GM15510 (cell line): ENCODE data around the gene RERE.

Experiments used
- POLR2A ChIP-seq: IDR thresholded peaks from 3 replicates; pipeline ENCODE4 v1.6.1; 2011; ENCODE audit warnings: borderline replicate concordance; ENCODE audit not compliant: insufficient read length; ENCODE audit errors: extremely low read depth

Gene RERE

GRCh38 chr1:8317647-8318381 lies 499.6 kb downstream of the RERE start, which contains the start of gene SLC45A1:
Gene SLC45A1 (plus strand): TSS chr1:8318114. CDS start chr1:8324330, 6,216 bp downstream.
- no peak for TF ChIP-seq POLR2A

DNA sequence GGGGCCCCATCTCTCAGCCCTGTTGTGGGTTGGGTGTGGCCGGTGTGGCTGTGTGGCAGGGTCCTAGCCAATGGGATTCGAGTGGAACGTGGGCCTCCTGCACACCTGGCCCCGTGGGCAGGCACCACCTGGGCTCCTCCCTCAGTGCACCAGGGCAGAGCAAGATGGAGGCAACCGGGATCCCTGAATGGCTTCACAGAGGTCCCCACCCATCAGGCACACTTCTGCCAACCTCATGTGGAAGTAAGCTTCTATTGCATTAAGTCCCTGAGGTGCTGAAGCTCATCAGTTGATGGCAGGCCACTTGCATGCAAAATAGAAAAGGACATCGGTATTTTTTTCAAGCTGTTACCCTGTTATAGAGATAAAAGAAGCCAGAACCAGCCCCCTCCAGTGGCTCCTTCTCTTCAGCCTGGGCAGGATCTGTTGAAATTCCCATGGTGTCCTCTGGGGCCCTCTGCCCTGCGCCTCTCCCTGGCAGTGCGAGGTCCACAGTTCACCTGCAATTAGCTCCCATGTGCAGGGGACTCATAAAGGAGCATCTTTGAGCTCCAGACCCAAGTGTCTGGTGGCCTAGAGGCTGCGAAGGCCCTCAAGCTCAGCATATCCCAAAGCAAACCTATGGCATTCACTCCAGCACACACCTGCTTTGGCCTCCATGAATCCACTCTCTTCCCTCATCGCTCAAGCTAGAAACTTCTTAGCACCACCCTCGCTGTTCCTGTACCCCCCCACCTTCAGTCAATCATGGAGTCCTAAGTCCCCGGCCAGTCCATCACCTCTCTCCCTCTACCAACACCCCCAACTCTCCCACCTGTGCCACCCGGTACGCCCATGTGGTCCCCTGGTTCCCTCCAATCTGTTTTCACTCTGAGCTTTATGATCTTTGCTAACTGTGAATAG lies 501.6 kb downstream of the RERE start:
- TF ChIP-seq POLR2A: no peak

DNA sequence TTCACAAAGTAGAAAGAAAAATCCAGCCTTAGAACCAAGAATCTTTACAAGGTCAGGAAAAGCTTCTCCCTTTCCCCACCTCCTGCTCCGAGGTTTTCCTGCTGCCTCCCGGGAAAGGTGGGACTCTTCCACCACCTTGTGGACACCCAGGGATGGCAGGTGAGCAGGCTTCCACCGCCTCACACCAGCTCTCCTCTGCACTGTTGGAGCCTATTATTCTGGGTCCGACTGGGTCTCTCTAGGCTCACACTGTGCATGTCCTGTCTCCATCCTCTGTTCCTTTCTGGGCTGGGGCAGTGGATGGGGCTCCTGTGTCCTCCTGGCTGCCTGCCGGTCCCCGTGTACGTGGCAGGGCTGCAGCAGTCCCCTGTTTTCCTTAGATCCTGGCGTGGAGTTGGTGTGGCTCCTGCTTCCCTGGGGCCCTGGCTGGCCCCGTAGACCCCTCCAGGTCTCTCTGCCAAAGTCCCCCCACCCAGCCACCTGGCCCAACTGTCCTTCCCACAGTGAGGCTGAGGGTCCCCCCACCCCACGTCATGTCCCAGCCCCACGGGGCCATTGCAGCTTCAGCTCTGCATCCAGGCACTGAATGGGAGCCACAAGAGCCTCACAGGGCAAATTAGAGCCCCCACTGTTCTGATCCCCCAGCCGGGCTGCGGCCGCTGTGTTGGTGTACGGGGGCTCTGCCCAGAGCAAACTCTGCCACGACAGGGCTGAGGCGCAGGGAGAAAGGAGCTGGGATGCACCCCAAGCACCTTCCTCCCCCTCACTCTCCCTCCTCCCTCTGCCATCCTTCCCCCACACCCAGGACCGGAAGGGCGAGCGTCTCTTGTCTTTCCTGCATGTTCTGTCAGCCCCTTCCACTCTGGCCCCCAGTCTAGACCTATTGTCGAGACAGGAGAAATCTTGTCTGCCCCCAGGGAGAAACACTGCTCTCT lies 502.8 kb downstream of the RERE start:
- TF ChIP-seq POLR2A: no peak

DNA sequence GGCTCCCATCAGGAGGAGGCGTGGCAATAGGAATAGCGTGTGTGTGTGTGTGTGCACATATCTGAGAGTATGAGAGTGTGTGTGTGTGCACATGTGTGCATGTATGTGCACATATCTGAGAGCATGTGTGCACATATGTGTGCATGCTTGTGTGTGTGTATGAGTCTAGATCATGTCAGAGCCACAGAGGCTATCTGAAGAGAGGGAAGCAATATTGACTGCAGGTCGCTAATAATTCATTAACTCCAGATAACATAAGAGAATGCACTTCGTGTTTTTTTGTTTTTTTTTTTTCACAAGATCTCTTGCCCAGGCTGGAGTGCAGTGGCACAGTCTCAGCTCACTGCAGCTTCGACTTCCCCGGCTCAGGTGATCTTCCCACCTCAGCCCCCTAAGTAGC lies 504.2 kb downstream of the RERE start:
- TF ChIP-seq POLR2A: no peak

DNA sequence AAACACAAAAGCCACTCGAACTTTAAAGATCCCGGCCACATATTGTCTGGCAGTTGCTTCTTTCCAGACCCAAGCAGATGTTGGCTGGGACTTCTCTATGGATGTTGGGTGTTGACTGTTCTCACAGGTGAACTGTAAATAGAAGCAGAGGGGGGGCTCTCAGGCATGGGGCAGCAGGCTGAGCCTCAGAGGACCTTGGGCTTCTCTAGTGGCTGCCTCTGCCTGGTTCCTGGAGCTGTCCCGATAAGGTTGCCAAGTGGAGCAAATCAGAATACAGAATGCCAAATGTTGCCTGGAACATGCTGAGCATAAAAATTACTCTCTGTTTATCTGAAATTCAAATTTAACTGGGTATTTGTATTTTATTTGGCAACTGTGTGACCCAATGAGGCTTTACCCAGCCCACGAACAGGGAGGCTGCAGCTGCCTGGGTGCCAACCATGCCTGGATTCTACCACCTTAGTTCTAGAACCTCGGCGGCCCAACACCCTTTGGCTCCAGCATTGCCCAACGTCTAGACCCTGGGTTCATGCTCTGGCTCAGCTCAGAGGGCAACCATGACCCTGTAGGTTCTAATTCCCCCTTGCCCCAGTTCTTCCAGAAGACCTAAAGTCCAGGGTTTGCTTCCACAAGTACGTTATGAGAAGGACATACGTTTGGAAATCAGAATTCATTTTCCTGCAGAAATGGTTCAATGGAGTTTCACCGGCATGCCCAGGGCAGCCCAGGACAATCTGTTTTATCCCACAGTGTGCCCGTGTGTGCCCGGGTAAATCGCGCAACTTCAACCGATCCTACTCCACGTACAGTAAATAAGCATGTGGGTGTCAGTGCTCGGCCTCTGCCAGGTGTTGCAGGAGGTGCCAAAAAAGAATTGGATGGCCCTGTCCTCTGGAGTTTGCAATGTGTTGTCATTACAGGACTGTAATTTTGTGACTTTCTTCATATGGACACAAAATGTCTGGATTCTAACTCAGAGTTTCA lies 504.9 kb downstream of the RERE start:
- no peak for TF ChIP-seq POLR2A

GRCh38 chr1:8311068-8311718 lies 506.2 kb downstream of the RERE start:
- no peak for TF ChIP-seq POLR2A

DNA sequence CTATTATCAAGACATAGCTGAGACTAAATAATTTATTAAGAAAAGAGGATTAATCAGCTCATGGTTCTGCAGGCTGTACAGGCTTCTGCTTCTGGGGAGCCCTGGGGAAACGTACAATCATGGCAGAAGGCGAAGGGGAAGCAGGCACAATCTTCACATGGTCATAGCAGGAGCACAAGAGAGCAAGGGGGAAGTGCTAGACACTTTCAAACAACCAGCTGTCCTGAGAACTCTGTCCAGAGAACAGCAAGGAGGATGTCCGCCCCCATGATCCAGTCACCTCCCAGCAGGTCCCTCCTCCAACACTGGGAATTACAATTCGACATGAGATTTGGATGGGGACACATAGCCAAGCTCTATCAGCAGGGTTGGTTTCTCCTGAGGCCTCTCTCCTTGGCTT lies 509.8 kb downstream of the RERE start:
- no peak for TF ChIP-seq POLR2A

DNA sequence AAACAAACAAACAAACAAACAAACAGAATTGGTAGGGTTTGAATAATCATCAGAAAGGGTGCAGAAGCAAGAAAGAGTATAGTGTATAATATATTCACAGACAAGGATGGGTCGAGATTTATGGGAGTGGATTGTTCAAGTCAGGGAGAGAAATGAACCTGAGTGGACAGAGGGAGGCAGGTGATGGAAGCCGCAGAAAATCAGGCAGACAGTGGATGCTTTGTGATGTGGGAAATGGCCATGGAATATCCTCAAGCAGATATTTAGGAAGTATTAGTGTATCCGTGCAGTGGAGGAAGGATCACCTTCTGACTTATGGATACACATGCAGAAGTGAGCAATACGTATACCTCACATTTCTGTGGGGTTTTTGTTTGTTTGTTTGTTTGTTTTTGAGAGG lies 513.6 kb downstream of the RERE start:
- no peak for TF ChIP-seq POLR2A

DNA sequence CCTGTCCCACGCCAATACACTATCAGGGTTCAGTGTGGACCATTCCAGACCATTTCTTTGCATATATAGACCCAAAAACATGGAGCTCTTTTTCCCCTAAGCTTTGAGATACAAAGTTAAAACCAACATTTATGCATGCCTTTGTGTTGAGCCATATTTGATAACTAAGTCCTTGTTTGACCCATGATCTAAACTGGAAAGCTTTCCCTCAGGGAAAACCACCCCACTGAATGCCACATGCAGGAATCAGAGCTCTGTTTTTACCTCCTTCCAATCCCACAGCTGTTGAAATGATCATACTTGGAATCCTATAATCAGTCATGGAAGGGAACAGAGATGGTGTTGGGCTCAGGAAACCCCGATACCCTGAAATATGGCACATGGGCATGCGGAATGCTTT lies 514.3 kb downstream of the RERE start:
- no peak for TF ChIP-seq POLR2A
